GM15510 (cell line): Measurements from ENCODE around the gene GCK.

Source experiments
- POLR2A ChIP-seq: IDR thresholded peaks from 3 replicates; pipeline ENCODE4 v1.6.1; 2011; ENCODE audit warnings: borderline replicate concordance; ENCODE audit not compliant: insufficient read length; ENCODE audit errors: extremely low read depth

The GCK gene

GRCh38 chr7:44216521-44217222, 27.4 kb upstream of the GCK start:
- TF ChIP-seq POLR2A, result no peak

DNA sequence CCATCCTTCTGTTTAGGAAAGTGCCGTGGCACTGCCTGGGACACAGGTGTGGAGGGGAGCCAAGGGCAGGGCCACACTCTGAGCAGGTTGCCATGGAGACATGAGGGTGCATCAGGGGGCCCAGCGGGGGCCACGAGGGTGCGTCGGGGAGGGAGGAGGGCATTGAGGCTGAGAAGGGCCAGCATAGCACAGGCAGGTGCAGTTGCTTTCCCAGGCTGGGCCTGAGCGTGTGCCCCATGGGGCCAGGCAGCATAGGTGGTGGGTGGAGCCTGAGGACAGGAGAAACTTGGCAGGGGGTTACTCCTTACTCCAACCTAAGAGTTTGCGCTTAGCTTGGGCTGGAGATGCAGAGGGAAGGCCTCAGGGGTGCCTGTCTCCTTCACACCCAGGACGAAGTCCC, 26.8 kb upstream of the GCK start:
- TF ChIP-seq POLR2A, result no peak

- TF ChIP-seq POLR2A, result no peak
Observed at GRCh38 chr7:44215531-44215930, 26.3 kb upstream of the GCK start.

GRCh38 chr7:44213877-44214388, 24.7 kb upstream of the GCK start:
- no peak for TF ChIP-seq POLR2A

GRCh38 chr7:44213206-44213876, 24.1 kb upstream of the GCK start:
- no peak for TF ChIP-seq POLR2A

GRCh38 chr7:44212581-44213184, 23.4 kb upstream of the GCK start:
- no peak for TF ChIP-seq POLR2A

GRCh38 chr7:44212018-44212417, 22.8 kb upstream of the GCK start:
- TF ChIP-seq POLR2A, result no peak

DNA sequence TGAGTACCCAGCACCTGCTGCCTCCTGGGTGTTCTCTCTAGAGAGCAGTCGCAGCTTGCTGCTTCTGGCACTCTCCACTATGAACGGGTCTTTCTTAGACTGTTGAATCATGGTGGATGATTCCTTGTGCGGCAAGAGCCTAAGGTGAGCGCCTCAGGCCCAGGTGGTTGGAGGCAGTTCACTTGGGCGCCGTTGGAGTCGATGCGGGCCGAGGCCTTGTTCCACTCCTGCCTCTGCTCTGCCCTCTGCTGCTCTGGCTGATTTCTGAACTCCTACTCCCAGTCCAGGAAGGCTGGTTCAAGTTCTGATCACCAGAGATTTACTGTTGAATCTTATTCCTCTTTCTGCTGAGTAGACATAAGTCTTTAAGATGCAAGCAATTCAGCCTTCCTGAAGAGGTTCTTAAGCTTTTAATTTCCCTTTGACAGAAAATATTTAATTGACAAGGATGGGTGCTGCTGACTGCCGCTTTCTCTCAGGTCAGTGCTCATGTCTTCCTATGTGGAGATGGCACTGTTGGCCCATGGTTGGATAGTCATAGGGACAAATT, 22.0 kb upstream of the GCK start:
- TF ChIP-seq POLR2A, result no peak

DNA sequence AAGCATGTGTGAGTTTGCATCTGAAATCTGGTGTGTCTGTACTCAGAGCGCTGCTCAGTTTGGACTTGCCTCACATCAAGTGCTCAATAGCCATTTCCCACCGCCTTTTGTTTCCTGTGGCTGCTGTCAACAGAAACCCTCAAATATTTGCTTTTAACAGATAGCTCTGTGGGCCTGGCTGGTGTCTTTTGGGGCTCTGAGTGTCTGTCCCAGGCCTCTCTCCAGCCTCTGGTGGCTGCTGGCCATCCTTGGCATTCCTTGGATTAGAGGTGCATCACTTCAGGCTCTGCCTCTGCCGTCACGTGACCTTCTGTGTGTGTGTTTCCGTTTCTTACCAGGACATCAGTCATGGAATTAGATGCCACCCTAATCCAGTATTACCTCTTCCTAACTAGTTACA, 20.9 kb upstream of the GCK start:
- no peak for TF ChIP-seq POLR2A

- TF ChIP-seq POLR2A, result no peak
Observed at GRCh38 chr7:44208085-44208484, 18.8 kb upstream of the GCK start.

- no peak for TF ChIP-seq POLR2A
Observed at GRCh38 chr7:44206008-44206407, 16.8 kb upstream of the GCK start.

- TF ChIP-seq POLR2A, result no peak
Observed at GRCh38 chr7:44201813-44202212, 12.6 kb upstream of the GCK start.

GRCh38 chr7:44200699-44201461, 11.6 kb upstream of the GCK start, which contains the start of gene YKT6:
Gene YKT6, plus strand, starts transcription at chr7:44200978. Its CDS starts 158 bp downstream, at chr7:44201136.
- TF ChIP-seq POLR2A, result peak; percentile 90

DNA sequence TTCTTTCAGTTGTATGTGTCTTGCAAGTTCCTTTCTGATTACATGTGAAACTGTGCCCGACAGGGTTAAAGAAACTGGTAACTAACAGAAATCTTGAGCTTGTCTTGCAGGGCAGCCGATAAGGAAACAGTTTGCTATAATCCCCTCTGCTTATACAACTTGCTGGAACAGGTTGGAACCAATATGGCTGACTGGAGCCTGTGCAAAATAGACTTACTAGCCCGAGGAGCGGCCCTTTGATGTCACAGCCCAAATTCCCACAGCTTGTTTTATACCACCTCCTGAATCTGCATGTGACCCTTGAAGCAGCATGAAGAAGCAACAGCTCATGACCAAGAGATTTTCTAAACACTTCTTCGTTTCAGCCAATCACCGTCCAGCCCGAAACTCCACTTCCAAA, 8.2 kb upstream of the GCK start:
- no peak for TF ChIP-seq POLR2A

- TF ChIP-seq POLR2A, result no peak
Observed at GRCh38 chr7:44196450-44196872, 7.2 kb upstream of the GCK start.

DNA sequence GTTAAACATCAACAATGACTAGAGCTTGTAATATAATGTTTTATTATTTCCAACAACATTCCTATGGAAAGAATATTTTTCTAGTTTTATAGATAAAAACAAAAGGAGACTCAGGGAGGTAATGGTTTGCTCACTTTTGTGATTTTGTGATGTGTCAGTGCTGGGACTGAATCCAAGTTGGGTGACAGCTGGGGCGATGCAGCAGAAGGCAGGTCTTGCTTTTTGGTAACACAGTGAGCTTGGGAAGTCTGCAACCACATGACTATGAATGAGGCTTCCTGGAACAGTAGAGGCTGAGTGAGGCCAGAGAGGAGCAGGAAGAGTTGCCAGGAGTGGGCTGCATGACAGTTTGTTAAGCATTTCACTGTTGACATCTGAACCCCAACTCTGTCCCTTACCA, 6.7 kb upstream of the GCK start:
- TF ChIP-seq POLR2A, result no peak
